GM21723 (cell line): ENCODE results near the gene WWC2.

Experiments used
- ATAC-seq: cut with Tn5 transposase; IDR thresholded peaks from one replicate; pipeline ENCODE4 v1.9.1; 2021; ENCODE audit warnings: mild to moderate bottlenecking, moderate library complexity; ENCODE audit not compliant: unreplicated experiment

The WWC2 gene

GRCh38 chr4:183349673-183350072 lies 250.6 kb downstream of the WWC2 start:
- ATAC-seq: no peak

GRCh38 chr4:183350317-183351071 lies 251.4 kb downstream of the WWC2 start:
- ATAC-seq: no peak

- no peak for ATAC-seq
Measured at GRCh38 chr4:183352546-183352945, 253.5 kb downstream of the WWC2 start.

GRCh38 chr4:183353557-183353956 lies 254.5 kb downstream of the WWC2 start:
- ATAC-seq: no peak

- ATAC-seq: no peak
Measured at GRCh38 chr4:183354219-183354618, 255.2 kb downstream of the WWC2 start.

GRCh38 chr4:183355405-183355804 lies 256.3 kb downstream of the WWC2 start:
- ATAC-seq: no peak

- no peak for ATAC-seq
Measured at GRCh38 chr4:183356173-183356830, 257.2 kb downstream of the WWC2 start.

GRCh38 chr4:183356931-183357675 lies 258.0 kb downstream of the WWC2 start:
- ATAC-seq: no peak

- no peak for ATAC-seq
Measured at GRCh38 chr4:183358215-183358755, 259.2 kb downstream of the WWC2 start.

GRCh38 chr4:183360161-183360919 lies 261.3 kb downstream of the WWC2 start:
- ATAC-seq: no peak

- ATAC-seq: no peak
Measured at GRCh38 chr4:183362036-183362435, 263.0 kb downstream of the WWC2 start.

GRCh38 chr4:183362916-183363542 lies 264.0 kb downstream of the WWC2 start:
- ATAC-seq: no peak

GRCh38 chr4:183364025-183364424 lies 265.0 kb downstream of the WWC2 start:
- ATAC-seq: no peak

GRCh38 chr4:183366206-183366835 lies 267.3 kb downstream of the WWC2 start:
- ATAC-seq: no peak

- no peak for ATAC-seq
Measured at GRCh38 chr4:183369073-183369472, 270.0 kb downstream of the WWC2 start.
